SK-N-SH (cell line): ENCODE results near the gene ID1. TPM values are rescaled to one million over a fixed set of nuclear protein-coding genes. Genes with fewer than 3 reads are reported as not detected.

ENCODE experiments used
- CHD2 ChIP-seq: fragments of 150-350 bp; IDR thresholded peaks from 2 replicates; pipeline ENCODE4 v1.6.1; 2018; ENCODE audit warnings: low read length; ENCODE audit not compliant: partially characterized antibody
- FOSL2 ChIP-seq: IDR thresholded peaks from 2 replicates; pipeline ENCODE4 v1.4.0; 2012; ENCODE audit warnings: low read depth, mild to moderate bottlenecking, moderate library complexity, borderline replicate concordance
- GABPA ChIP-seq: IDR thresholded peaks from 2 replicates; pipeline ENCODE4 v1.4.0; 2012; ENCODE audit warnings: low read depth, mild to moderate bottlenecking
- IRF3 ChIP-seq: fragments of 150-350 bp; IDR thresholded peaks from 2 replicates; pipeline ENCODE4 v1.6.1; 2016; ENCODE audit warnings: mild to moderate bottlenecking, low read depth, low read length
- NRF1 ChIP-seq: IDR thresholded peaks from 2 replicates; pipeline ENCODE4 v1.6.1; 2012; ENCODE audit warnings: low read depth, mild to moderate bottlenecking, low read length
- YY1 ChIP-seq: IDR thresholded peaks from 2 replicates; pipeline ENCODE4 v1.4.0; 2012; ENCODE audit warnings: low read depth, mild to moderate bottlenecking
- polyA plus RNA-seq, 3 experiments: library from polyadenylated mRNA; depleted of rRNA; stranded (reverse); fragments of >200 nt; gene quantifications; 2 replicates each; pipeline ENCODE4 v1.2.3, GENCODE V29; 2012
- small RNA-seq, 7 experiments: library from RNA; depleted of rRNA; stranded (forward); fragments of <200 nt; gene quantifications; one replicate each; pipeline ENCODE3, GENCODE V24; 2012

The ID1 gene
- polyA plus RNA-seq, 1 of the 3 experiments (the other 2 are of a cell fraction) = 493 TPM

GRCh38 chr20:31654534-31654933 lies 49.4 kb downstream of the ID1 start (continued):
- TF ChIP-seq FOSL2 (no peak), GABPA (no peak), NRF1 (no peak), IRF3 (no peak), CHD2 (no peak), YY1 (no peak)

Small RNA genes lying within 50 kb of the gene (small RNA-seq; reads per million reads assigned to genes)
- gene MIR3193 = 0 to 3.7 (median 0.39) reads per million in 7 experiments

Other genes with a start within 250 kb of the ID1 start
- not detected in 2 replicates for gene DEFB118, start 236.7 kb upstream of the ID1 start, polyA plus RNA-seq (2012; rRNA removed)
- not detected in 2 replicates for gene DEFB119, start 214.7 kb upstream of the ID1 start, polyA plus RNA-seq (2012; rRNA removed)
- not detected in 2 replicates for gene DEFB121, start 199.1 kb upstream of the ID1 start, polyA plus RNA-seq (2012; rRNA removed)
- gene DEFB123, start 164.7 kb upstream of the ID1 start, polyA plus RNA-seq (2012; rRNA removed) = not detected in 2 replicates
- 0.26 and 0.49 TPM in 2 replicates for gene DEFB124, start 130.2 kb upstream of the ID1 start, polyA plus RNA-seq (2012; rRNA removed)
- gene REM1, start 130.0 kb upstream of the ID1 start, polyA plus RNA-seq (2012; rRNA removed) = 6.1 and 7.1 TPM in 2 replicates
- gene HM13, start 90.8 kb upstream of the ID1 start, polyA plus RNA-seq (2012; rRNA removed) = 160 and 176 TPM in 2 replicates
- 0.21 TPM in 1 of 2 replicates, not detected in the other for gene COX4I2, start 32.6 kb downstream of the ID1 start, polyA plus RNA-seq (2012; rRNA removed)
- gene BCL2L1, start 117.6 kb downstream of the ID1 start, polyA plus RNA-seq (2012; rRNA removed) = 99.9 and 103 TPM in 2 replicates
- gene TPX2, start 134.0 kb downstream of the ID1 start, polyA plus RNA-seq (2012; rRNA removed) = 14.4 and 17.1 TPM in 2 replicates
- 0.21 and 0.31 TPM in 2 replicates for gene MYLK2, start 214.1 kb downstream of the ID1 start, polyA plus RNA-seq (2012; rRNA removed)
- gene FOXS1, start 240.3 kb downstream of the ID1 start, polyA plus RNA-seq (2012; rRNA removed) = 0.73 and 0.99 TPM in 2 replicates